GM23338 (cell line): Measurements from ENCODE around the gene HLCS. TPM values are rescaled to one million over a fixed set of nuclear protein-coding genes. Genes with fewer than 3 reads are reported as not detected.

Source experiments
- ATAC-seq: fragments of 200-7000 bp; cut with Tn5 transposase; 3 replicates; pipeline ENCODE4 v1.9.1; 2020
- DNase-seq: peaks from one replicate; pipeline ENCODE4 v3.0.0-alpha.2; 2015; ENCODE audit warnings: low spot score
- H2AFZ ChIP-seq: fragments of 200-600 bp; sonication (generic); 2 replicates; pipeline ENCODE4 v1.8.0; 2016; ENCODE audit warnings: antibody characterized with exemption, mild to moderate bottlenecking, moderate library complexity
- H3F3A ChIP-seq: fragments of 200-600 bp; sonication (generic); replicated peaks from 2 replicates; pipeline ENCODE4 v1.8.0; 2017; ENCODE audit warnings: antibody characterized with exemption, mixed run types, low read depth
- H3K27ac ChIP-seq: fragments of 200-600 bp; sonication (generic); 2 replicates; pipeline ENCODE4 v1.6.1; 2016; ENCODE audit warnings: low read depth
- H3K27me3 ChIP-seq: fragments of 200-600 bp; sonication (generic); 2 replicates; pipeline ENCODE4 v1.8.0; 2016; ENCODE audit warnings: mild to moderate bottlenecking, mixed run types, moderate library complexity; ENCODE audit not compliant: insufficient read depth
- H3K36me3 ChIP-seq: fragments of 200-600 bp; sonication (generic); 2 replicates; pipeline ENCODE4 v1.8.0; 2016; ENCODE audit warnings: mild to moderate bottlenecking; ENCODE audit not compliant: insufficient read depth
- H3K4me1 ChIP-seq: fragments of 200-600 bp; sonication (generic); 2 replicates; pipeline ENCODE4 v1.8.0; 2016; ENCODE audit warnings: mild to moderate bottlenecking, moderate library complexity; ENCODE audit not compliant: insufficient read depth
- H3K4me2 ChIP-seq: fragments of 200-600 bp; sonication (generic); 2 replicates; pipeline ENCODE4 v1.7.1; 2017; ENCODE audit warnings: mixed run types
- H3K4me3 ChIP-seq: fragments of 200-600 bp; sonication (generic); 2 replicates; pipeline ENCODE4 v1.6.1; 2016; ENCODE audit warnings: mixed run types
- H3K79me2 ChIP-seq: fragments of 200-600 bp; sonication (generic); replicated peaks from 2 replicates; pipeline ENCODE4 v1.8.0; 2017; ENCODE audit warnings: mild to moderate bottlenecking; ENCODE audit not compliant: insufficient read depth
- H3K9me2 ChIP-seq: fragments of 200-600 bp; sonication (generic); 2 replicates; pipeline ENCODE4 v1.8.0; 2017; ENCODE audit not compliant: insufficient read depth
- H4K20me1 ChIP-seq: fragments of 200-600 bp; sonication (generic); replicated peaks from 2 replicates; pipeline ENCODE4 v1.8.0; 2017; ENCODE audit warnings: mild to moderate bottlenecking; ENCODE audit not compliant: insufficient read depth
- H3K27ac Mint-ChIP-seq: 2 replicates; pipeline ENCODE4 v1.8.0; 2020; ENCODE audit warnings: inconsistent platforms, mild to moderate bottlenecking, moderate library complexity, mixed read lengths
- H3K27me3 Mint-ChIP-seq: 3 replicates; pipeline ENCODE4 v1.8.0; 2022; ENCODE audit warnings: low read depth, mild to moderate bottlenecking, moderate library complexity, mixed read lengths, inconsistent platforms; ENCODE audit not compliant: insufficient read depth, poor library complexity
- H3K36me3 Mint-ChIP-seq: 3 replicates; pipeline ENCODE4 v1.8.0; 2021; ENCODE audit warnings: low read depth, mild to moderate bottlenecking, inconsistent platforms, moderate library complexity, mixed read lengths
- H3K4me1 Mint-ChIP-seq: 3 replicates; pipeline ENCODE4 v1.8.0; 2020; ENCODE audit warnings: mild to moderate bottlenecking, inconsistent platforms, mixed read lengths
- H3K4me3 Mint-ChIP-seq: 3 replicates; pipeline ENCODE4 v1.8.0; 2021; ENCODE audit warnings: moderate library complexity, mild to moderate bottlenecking, inconsistent platforms, mixed read lengths
- H3K9me3 Mint-ChIP-seq: 3 replicates; pipeline ENCODE4 v1.8.0; 2020; ENCODE audit warnings: moderate library complexity, mild to moderate bottlenecking, inconsistent platforms, mixed read lengths
- CREB1 ChIP-seq: fragments of 250-450 bp; sonication (Bioruptor Pico); IDR thresholded peaks from 2 replicates; pipeline ENCODE4 v1.5.0; 2020; ENCODE audit warnings: low read depth, mild to moderate bottlenecking, moderate library complexity
- CTCF ChIP-seq, 2 experiments: fragments of 200-600 bp in 1 of 2; sonication (generic) in 1 of 2; conservative IDR thresholded peaks; 2 replicates each; pipeline versions ENCODE4 v1.5.1 to v1.6.1; 2016 to 2017; ENCODE audit warnings: antibody characterized with exemption in 2 of 2, low read depth in 2 of 2, mild to moderate bottlenecking in 2 of 2, moderate library complexity in 1 of 2
- EZH2 ChIP-seq: fragments of 200-600 bp; sonication (generic); IDR thresholded peaks from one replicate; pipeline ENCODE4 v1.8.0; 2017; ENCODE audit warnings: antibody characterized with exemption, mild to moderate bottlenecking, low read depth; ENCODE audit not compliant: unreplicated experiment
- EZH2phosphoT487 ChIP-seq: fragments of 200-600 bp; sonication (generic); IDR thresholded peaks from one replicate; pipeline ENCODE4 v1.8.1; 2018; ENCODE audit warnings: antibody characterized with exemption; ENCODE audit not compliant: unreplicated experiment
- JUNB ChIP-seq: IDR thresholded peaks from one replicate; pipeline ENCODE4 v1.6.1; 2016; ENCODE audit warnings: antibody characterized with exemption; ENCODE audit not compliant: unreplicated experiment
- NANOG ChIP-seq: IDR thresholded peaks from 2 replicates; pipeline ENCODE4 v1.6.1; 2016; ENCODE audit warnings: antibody characterized with exemption, borderline replicate concordance
- POLR2AphosphoS5 ChIP-seq: IDR thresholded peaks from 2 replicates; pipeline ENCODE4 v1.6.1; 2016; ENCODE audit warnings: antibody characterized with exemption, low read depth
- STAT1 ChIP-seq: IDR thresholded peaks from one replicate; pipeline ENCODE4 v1.6.1; 2016; ENCODE audit warnings: antibody characterized with exemption; ENCODE audit not compliant: unreplicated experiment
- ZNF114 ChIP-seq: fragments of 250-450 bp; sonication (Bioruptor Pico); IDR thresholded peaks from 2 replicates; pipeline ENCODE4 v1.5.0; 2020; ENCODE audit warnings: mild to moderate bottlenecking, moderate library complexity
- ZNF462 ChIP-seq: fragments of 250-450 bp; sonication (Bioruptor Pico); IDR thresholded peaks from 2 replicates; pipeline ENCODE4 v1.5.0; 2020; ENCODE audit warnings: mild to moderate bottlenecking, moderate library complexity
- polyA plus RNA-seq: library from polyadenylated mRNA; unstranded; fragments of >200 nt; fragmentation: Nextera tagmentation; extraction: Ambion mirVana; gene quantifications from 2 replicates; pipeline ENCODE4 v1.2.1, GENCODE V29; 2016
- total RNA-seq: library from RNA; depleted of rRNA; stranded (reverse); fragments of >200 nt; shearing (Covaris generic); gene quantifications from 2 replicates; pipeline ENCODE4 v1.2.3, GENCODE V29; 2014
- TF ChIP-seq, protein P1 (sequence below): IDR thresholded peaks from 2 replicates; pipeline ENCODE4 v1.6.1; 2016; ENCODE audit warnings: antibody characterized with exemption

The HLCS gene
- total and polyA plus RNA-seq, 2 experiments from 2014 or later: 6.1 to 14.7 TPM

DNA sequence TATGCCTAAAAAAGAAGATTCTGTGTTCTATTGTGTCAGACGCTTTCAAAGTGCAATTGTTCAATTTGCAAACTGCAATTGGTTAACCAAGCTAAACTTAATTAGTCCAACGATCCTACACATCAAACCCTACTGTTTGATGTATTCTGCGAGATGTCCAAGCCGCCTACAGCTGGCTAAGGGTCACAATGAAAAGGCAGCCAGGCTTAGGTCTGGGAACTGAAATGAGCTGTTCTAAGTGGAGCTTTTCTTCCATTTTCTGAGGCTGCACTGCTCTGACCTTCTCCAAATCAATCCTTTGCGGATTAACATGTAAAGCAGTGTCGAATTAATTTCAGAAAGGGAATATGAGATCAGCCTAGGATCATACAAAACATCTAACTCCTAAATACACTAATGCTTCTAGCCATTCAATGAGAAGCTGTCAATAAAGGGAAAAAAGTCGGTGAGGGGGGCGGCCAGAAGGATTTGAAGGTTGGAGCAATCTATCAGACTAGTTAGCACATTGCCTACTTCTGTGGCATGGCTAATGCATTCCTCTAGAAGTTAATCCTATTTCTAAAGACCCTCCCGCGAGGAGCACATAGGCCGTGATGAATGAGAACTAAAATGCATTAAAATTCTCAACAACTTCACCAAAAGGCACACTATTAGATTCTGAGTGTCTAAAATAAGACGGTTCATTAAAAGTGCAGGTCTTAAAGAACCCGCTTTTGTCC lies 148.6 kb downstream of the HLCS start (continued):
- TF ChIP-seq CTCF (conservative IDR thresholded peaks at IDR 0.05; ENCODE audit: low read depth in 2 of 2) (no peak), ZNF114 (CRISPR knock-in tag) (no peak), EZH2phosphoT487 (no peak), NANOG (no peak)
- TF ChIP-seq, protein P1, sequence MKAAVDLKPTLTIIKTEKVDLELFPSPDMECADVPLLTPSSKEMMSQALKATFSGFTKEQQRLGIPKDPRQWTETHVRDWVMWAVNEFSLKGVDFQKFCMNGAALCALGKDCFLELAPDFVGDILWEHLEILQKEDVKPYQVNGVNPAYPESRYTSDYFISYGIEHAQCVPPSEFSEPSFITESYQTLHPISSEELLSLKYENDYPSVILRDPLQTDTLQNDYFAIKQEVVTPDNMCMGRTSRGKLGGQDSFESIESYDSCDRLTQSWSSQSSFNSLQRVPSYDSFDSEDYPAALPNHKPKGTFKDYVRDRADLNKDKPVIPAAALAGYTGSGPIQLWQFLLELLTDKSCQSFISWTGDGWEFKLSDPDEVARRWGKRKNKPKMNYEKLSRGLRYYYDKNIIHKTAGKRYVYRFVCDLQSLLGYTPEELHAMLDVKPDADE: no peak

DNA sequence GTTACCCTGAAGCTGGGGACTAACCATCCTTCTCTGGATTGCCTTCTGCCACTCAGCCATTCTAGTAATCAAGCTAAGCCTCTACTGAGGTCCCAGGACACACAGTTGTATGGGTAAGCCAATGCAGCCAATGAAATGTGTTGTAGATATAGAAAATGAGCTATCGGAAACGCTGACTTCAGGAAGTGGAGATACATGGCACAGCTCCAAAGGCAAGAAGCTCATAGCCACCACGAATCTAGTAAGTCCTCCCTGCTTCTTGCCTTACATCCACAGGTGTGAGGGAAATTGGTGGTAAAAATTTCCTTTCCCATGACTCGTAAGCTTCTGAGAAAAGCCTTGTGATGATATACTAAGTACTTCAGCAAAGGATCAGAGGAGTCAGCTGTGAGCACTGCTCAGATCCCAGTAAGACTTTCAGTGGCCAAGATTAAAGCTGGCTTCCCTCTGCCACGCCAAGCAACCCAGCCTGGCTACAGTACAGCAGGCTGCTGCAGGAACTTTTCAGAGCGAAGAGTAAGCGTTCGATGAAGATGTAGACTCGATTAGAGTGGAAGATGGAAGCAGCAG lies 149.8 kb downstream of the HLCS start:
- Histone ChIP-seq H3K4me1 (peaks cover 5% of the 10 kb centered on the region), H3K36me3 (no peaks in the 10 kb centered on the region), H3F3A (no peaks in the 10 kb centered on the region), H3K4me2 (no peak overlapping the region), H4K20me1 (no peaks in the 10 kb centered on the region), H3K4me3 (no peak overlapping the region), H3K9me2 (no peaks in the 10 kb centered on the region), H2AFZ (no peak overlapping the region), H3K79me2 (no peaks in the 10 kb centered on the region), H3K27ac (no peak overlapping the region), H3K27me3 (no peaks in the 10 kb centered on the region)
- Mint-ChIP-seq H3K4me3 (no peak overlapping the region), H3K27ac (no peak overlapping the region), H3K4me1 (peaks cover 14% of the 10 kb centered on the region), H3K36me3 (no peaks in the 10 kb centered on the region), H3K9me3 (no peaks in the 10 kb centered on the region), H3K27me3 (peaks cover 6% of the 10 kb centered on the region)
- no peak for ATAC-seq
- DNase-seq: no peak
- no peak for TF ChIP-seq ZNF462 (CRISPR knock-in tag)
- TF ChIP-seq STAT1: no peak
- TF ChIP-seq ZNF114 (CRISPR knock-in tag): no peak
- TF ChIP-seq EZH2: no peak
- no peak for TF ChIP-seq EZH2phosphoT487
- TF ChIP-seq, protein P1: no peak
- TF ChIP-seq CREB1 (CRISPR knock-in tag): no peak
- no peak for TF ChIP-seq CTCF (conservative IDR thresholded peaks at IDR 0.05; ENCODE audit: low read depth in 2 of 2)
- TF ChIP-seq POLR2AphosphoS5: no peak
- no peak for TF ChIP-seq JUNB
